DMS79 (cell line): ENCODE results near the gene SEPTIN6.
"Not testable (repeated sequence)": the region's sequence is repeated elsewhere in the genome, so short reads cannot be mapped to it uniquely, and the experiment has no call there.

Source experiments
- DNase-seq: peaks from one replicate; lab custom pipeline; 2025; lab: John Stamatoyannopoulos, UW

Gene SEPTIN6

DNA sequence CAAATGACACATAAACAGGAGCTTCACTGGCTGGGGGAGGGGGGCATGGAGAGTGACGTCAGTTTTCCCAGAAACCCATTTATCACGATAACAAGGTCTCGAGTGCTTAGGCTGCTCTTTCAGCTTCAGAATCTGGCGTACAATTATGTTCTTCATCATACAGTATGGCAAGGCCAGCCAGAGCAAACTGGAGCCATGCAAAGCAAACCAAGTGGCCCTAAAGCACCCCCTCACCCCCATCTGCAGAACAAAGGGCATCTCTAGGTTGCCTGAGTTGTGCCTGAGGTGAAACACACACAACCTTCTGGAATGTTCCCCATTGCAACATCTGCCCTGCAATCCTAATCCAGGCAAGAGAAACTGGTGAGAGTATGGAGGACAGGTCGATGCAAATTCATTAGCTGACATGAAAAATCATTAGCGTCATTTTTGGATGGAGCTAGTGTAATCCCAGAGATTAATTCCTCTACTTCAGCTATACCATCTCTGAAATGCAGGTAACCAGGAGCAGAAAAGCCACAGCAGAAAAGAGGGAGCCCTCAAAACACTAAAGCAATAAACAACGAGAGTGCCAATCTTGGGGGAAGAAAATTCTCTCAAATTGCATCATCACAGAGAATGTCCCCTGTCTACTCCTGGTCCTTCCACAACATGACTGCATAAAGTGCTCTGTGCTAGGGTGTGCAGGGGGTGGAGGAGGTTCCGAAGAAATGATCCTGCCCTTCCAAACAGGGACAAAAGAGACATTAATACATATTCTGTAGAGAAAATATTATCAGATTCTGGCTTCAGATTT, 1.8 kb downstream of the SEPTIN6 start:
- no peak for DNase-seq

DNA sequence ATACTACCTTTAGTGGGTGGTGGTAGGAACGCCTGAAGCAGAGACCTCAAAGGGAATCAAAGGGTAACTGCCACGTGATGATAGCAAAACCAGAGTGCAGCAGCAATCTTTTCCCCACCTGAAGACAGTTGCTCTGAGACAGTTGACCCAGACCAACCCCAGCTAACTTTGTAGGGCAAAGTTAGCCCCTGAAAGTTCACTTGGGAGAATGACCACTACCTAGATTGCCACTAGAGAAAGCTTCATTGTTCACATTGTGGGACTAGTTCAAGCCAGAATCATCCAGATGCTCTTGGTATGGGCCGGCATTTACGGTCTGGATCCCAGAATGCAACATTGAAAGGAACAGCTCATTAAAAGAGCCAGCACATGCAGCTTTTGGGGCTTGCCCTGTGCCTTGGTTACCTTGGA, 4.1 kb downstream of the SEPTIN6 start:
- no peak for DNase-seq

DNA sequence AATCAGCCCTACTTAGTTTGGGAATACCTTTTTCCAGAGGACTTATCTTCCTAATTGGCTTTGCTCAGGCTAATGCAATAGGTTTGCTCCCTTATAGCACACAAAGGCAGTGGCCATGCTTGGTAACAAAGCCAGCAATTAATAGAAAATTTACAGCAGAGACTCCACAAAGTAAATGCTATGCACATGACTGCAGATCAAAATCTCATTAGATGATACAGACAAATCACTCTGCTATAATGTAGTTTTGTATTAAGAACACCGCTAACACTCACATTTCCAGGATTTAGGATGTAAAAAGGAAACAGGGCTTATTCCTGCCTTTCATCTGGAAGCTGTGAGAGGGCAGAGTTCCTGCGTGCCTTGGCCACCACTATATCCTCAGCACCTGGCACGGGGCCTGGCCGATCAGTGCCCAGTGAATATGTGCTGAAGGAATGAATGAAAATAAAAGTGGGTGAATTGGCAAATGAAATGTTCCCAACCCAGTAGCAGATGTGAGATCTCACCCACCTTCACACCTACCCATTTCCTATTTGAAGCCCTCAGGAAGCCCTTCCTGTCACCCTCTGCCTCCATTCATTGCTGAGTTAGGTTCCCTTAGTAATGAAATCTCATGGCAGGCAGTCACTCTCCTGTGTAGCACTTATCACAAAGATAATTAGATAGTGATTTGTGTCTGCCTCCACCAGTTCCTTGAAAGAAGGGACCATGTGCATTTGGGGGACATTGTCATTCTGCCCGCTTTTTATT, 5.1 kb downstream of the SEPTIN6 start:
- no peak for DNase-seq

DNA sequence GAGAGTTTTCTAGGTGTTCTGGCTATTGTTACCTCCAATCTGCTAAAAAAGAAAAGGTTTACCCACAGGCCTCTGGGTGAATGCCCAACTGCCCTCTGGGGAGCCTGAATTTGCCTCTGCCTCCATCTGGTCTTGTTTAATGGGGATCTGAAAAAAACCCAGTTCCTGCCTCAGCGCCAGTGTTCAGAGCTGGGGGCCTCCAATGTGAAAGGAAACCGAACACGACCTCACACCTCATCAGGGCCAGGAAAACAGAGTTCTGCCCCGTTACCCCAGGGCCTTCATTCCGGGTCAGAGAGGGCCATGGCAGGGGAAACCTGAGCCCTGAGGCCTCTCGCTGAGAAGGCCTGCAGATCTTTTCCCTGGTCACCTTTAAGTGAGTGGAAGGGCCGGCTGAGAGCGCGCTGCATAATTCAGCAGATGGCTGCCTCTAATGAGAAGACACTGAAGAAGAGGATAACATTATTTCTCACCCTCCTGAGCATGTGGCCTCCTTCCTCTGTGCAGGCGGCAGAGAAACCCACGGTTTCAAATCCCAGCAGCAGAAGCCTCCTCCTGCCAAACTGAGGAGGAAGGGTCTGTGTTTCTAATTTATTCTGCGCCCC, 6.8 kb downstream of the SEPTIN6 start:
- DNase-seq = no peak

DNA sequence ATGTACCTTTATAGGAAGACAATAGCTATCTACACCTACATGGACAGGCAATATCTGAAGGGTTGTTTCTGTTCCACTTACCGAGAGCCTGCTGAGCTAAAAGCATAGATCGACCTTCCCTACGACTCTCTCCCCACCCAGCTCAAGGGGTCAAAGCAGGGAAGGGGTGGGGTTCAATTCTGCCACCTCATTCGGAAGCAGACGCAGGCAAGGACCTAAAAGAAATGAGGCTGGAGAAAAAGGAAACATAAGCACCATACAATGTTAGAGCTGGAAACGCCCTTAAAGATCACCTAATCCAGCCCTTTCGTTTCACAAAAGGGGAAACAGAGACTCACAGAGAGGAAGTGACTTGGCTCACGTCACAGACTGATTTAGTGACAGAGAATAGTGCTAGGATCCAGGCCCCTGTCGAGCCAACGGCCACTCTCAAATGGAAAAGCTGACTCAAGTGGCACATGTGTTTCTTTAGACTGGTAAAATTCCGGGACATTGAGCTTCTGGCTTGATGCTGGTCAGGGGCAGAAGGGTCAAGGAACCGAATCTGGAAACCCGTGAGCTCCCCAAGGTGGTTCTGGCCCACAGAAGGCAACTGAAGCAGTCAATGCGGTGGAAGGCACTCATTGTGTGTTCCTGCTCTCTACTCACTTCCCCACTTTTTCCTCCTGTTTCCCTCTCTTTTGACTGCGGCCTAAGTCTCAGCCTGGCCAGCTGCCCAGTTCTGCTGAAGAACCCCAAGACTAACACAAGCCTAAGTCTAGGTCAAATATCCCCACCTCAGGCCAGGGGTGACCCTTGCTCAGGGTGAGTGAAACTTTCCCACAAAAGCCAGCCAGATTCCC, 7.5 kb downstream of the SEPTIN6 start:
- DNase-seq = no peak

DNA sequence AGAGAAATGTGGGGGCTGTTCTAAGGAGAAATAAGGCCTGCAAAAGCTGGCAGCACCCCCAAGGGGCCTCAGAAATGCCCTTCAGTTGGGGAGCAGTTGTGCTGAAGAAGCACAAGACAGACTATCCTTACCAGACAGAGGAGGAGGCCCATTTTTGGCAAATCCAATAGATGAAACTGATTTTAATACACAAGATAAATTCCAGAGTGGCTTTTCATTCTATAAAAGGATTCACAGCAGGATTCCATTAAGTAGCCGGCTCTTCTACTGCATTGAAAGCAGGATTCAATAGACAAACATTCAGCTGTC, 8.1 kb downstream of the SEPTIN6 start:
- no peak for DNase-seq

DNA sequence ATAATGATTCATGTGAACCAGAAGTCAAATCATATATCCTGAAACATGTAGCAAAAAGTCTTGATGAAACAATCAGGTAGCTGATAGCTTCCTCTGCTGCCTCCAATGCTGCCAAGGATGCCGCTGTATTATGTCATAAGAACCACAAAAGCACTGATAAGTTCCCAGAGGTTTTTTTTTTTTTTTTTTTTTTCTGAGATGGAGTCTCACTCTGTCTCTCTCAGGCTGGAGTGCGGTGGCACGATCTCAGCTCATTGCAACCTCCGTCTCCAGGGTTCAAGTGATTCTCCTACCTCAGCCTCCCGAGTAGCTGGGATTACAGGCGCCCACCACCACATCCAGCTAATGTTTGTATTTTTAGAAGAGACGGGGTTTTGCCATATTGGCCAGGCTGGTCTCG, 8.7 kb downstream of the SEPTIN6 start:
- not testable (repeated sequence) for DNase-seq

DNA sequence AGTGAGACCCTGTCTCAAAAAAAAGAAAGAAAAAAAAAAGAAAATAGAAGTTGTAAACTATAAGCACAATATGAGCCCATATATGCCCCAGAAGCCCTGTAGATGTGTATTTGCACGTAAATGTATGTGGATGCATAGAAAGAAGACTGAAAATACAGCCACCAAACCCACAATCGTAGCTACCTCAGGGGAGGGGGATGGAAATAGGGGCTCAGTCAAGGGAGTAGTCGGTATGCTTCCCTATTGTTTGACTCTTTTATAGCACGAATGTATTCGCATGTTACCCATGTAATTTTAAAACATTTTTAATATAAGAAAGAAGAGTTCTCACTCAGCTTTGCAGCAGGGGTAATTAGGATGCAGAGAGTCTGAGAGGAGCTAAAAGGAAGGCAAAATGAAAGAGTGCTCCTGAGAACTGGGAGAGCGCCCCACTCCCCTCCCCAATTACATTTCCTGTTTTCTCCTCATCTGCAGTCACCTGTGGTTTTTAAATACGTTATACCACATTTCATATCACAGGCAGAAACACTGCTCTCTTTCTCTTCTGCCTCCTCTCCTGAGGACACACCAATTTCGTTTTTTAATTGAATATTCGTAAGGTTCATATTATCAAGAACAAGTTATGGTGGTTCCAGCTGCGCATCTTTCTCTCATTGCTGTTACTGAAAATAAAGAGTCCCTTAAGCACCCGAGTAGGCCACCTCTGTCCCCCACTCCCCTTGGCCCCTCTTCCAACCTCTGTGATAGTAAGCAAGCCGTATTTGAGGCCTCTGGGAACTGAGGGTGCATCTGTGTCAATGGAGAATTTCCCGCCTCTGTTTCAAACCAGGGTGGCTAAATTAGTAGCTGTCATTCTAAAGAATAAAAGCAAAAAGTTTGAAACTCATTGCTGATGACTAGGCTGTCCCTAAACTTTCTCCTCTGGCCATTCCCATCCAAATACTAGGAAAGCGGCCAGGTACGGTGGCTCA, 10.7 kb downstream of the SEPTIN6 start:
- no peak for DNase-seq

DNA sequence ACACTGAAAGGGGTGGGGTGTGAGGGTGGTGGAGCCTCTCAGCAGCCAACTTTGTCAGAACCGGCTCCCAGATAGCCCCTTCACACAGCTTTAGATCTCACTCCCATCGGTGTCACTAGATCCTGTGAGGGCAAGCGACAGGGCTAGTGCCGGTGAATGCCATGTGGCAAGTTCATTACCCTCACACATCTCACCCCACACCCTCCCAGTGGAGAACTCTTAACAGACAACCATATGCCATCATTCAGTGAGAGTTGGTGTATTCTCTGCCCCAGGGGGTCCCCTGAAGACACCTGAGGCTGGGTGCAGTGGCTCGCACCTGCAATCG, 15.3 kb downstream of the SEPTIN6 start:
- no peak for DNase-seq

DNA sequence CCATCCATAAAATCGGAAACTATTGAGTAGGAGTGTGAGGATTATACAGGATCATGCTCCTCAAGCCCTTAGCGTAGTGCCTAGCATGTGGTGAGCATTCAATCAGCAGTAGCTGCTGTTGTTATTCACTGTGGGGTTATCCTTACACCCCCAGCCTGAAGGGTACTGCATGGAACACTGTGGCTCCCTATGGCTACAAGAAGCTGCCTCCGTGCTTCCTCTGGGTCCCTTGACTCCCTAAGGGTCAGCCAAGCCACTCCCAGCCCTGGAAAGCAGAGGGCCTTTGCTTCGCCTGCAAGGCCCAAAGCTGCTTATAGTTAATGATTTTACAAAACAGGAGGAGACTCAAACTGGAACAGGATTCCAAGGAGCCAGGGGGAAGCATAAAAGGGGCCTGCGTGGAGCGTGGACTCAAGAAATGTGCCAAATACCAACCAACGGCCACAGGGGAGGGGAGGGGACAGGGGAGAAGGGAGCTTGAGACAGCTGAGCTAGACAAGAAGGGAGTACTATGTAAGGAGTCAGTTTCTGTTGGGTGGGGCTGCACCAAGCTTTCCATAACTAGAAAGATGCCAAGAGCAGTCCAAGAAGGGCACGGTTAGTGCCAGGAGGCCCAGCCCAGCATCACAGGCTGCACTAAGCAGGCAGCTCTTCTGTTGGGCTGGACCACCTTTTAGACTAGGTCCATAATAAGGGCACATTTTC, 15.9 kb downstream of the SEPTIN6 start:
- no peak for DNase-seq

DNA sequence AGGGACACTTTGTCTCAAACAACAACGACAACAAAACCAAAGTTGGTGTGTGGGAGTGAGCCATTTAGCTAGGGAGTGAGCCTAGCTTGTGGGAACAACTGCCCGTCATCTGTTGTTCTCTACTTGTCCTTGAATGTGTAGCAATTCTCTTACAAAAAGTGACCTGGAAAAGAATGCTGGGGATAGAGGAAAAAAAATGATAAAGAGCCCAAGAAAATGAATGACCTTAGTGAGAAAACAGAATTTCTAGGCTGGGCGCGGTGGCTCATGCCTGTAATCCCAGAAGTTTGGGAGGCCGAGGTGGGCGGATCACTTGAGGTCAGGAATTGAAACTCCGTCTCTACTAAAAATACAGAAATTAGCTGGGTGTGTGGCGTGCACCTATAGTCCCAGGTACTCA, 19.6 kb downstream of the SEPTIN6 start:
- DNase-seq = no peak

DNA sequence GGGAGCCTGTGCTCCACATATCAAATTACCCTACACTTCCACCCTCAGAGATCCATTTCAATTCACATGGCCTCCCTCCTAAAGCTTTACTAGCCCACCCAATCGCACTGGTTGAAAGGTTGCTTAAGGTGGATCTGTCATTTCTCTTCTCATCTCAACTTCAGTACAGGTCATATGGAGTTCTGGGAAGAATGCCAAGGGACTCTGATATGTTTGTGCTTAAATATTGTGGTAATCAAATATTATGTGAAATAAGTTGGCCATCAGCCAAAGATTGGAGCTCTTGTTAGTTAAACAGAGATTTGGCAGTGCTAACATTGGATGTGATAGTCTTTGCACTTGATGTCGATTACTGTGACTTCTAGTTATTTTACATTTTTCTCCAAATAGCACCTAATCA, 20.5 kb downstream of the SEPTIN6 start:
- DNase-seq = peak; percentile 75

DNA sequence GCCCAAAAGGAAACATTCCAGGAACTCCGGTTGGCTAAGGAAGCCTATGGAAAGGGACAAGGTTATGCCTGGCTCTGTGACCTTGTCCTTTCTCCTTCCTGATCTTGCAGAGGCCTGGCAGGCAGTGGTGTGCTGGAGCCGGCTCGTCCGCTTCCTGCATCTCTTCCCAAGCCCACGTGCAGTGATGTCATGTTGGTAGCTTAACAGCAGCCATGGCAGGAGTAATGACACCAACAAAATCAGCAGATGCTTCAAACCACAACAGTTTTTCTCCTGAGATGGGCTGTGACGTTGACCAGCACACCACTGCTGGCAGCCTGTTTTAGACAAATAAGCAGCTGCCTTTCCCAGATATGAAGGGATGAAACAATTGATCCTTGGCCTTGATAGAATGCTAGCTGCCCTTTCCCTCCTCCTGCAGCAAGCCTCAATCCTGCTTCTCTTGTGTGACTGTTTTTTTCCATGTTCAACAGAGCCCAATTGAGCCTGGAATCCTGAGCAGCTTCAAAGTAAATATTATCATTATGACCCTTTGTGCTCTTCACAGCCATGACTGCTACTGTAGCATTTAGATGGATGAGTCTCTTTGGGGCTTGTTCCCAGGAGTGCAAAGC, 23.4 kb downstream of the SEPTIN6 start:
- no peak for DNase-seq

DNA sequence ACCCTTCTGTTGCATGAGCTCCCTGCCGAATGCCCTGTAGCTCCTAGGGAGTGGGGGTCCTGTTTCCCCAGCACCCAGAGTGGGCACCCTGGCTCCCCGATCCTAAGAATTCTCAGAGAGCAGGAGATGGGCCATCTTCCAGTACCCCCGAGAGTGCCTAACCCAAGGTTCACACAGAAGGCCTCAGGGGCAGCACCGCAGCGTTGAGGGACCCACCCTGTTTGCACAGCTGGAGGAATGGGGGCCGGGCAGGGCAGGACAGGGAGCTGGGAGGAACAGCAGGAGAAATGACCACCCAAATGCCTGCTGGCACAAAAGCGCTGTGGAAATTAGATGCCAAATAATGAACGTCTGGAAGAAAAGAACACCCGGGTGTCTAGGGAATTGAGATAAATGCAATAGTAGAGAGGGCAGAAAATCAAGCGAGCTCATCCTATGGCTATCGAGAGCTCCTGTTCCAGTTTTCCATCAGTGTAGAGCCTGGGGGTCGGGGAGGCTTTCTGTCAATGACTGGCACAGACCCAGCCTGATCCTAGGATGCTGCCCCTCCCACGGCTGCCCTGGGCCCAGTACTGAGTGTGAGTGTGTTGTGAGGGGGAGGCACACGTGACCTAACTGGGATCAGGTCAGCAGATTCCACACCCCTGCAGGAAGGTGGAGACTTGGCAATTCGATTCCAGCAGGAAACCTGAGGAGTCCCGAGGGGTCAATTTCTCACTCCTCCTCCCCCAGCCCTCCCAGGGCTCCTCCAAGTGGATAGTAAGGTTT, 25.7 kb downstream of the SEPTIN6 start:
- DNase-seq = no peak

DNA sequence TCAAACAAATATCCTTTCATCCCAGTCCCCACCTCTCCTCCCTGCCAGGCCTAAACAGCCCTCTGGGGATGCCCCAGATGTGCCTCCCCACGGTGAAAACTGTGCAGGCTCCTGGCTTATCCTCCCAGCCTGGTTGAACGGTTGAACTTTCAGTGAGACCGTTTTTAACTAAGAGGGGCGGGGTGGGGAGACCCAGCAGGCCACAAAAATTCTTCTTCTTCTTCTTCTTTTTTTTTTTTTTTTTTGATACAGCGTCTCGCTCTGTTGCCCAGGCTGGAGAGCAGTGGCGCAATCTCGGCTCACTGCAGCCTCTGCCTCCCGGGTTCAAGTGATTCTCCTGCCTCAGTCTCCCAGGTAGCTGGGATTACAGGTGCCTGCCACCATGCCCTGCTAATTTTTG, 28.1 kb downstream of the SEPTIN6 start:
- DNase-seq = not testable (repeated sequence)

DNA sequence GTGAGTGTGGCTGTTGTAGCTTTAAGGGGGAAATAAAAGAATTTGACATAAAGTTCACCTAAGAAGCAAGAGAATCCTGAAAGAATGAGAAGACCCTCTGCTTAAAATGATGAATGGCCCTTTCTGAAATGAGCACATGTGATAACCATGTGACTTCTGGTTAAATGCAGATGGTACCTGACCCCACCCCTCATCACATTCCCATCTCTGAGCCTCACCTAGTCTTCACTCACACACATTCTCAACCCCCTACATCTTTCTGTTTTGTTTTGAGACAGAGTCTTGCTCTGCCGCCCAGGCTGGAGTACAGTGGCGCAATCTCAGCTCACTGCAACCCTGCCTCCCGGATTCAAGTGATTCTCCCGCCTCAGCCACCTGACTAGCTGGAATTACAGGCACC, 31.5 kb downstream of the SEPTIN6 start:
- no peak for DNase-seq

DNA sequence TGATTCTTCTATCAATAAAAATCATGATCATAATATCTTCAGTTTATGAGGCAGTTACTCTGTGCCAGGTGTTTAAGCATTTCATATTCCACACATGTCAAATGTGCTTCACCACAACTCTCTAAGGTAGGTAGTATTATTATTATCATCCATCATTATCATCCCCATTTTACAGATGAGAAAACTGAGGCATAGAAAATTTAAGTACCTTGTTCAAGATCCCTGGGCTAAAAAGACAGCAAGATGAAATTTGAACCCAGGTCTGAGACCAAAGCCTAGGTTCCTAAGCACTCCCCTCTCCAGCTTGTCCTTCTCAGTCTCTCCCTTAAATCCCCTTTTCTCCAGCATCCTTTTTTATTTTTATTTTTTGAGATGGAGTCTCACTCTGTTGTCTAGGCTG, 33.4 kb downstream of the SEPTIN6 start:
- DNase-seq = no peak

DNA sequence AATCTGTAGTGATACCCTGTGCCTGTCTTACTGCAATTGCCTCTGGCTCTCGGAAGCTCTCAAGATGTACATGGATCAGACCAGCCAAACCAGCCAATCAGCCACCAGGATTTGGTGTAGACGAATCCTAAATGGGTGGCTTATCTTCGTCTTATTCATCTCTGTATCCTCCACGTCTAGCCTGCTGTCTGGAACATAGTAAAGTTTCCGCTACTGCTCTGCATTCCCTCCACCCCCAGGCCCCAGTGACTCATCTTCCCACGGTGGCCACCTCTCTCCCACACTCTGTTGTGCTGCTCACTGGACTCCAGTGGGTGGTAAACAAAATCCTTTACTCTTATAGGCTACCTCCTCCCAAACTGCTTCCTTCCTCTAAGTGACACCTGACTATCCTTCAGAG, 37.8 kb downstream of the SEPTIN6 start:
- no peak for DNase-seq

DNA sequence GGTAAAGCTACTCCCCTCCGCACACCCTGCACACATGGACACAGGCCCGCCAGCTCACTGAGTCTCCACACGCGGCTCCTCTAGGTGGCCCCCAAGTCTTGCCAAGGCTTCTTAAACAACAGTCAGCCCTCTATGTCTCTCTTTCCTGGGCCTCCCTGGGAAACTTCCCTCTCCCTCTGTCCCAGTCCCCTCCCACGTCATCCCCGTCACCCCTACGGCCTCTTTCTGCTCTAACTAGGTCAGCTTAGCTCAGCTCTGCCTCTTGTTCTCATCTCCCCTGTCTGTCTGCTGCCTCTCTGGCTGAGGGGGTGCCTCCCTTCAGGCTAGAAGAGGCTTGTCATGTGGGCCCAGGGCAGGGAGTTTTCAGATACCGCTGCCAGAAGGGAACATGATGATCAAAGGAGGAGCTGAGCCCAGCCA, 38.8 kb downstream of the SEPTIN6 start:
- DNase-seq = no peak

DNA sequence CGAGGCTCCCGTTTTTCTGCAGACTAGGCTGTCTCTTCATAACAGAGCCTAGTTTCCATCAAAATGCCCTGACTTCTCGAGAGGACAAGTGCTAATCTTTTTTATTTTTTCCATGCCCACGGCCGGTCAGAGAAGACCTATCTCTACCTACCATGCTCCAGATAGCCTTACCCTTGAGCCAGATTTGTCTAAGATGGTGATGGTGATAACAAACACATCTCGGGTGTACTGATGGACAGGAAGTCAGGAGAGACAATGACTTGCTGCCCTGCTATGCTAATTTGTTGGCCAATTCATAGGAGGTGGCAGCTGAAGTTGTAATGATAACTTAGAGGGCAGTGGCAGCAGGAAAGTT, 44.6 kb downstream of the SEPTIN6 start:
- DNase-seq = no peak
